Measurements from ENCODE around the gene CLTRN.
A peak's percentile ranks its signal among the peaks of the same experiment; 100 is the strongest.
"Not testable (repeated sequence)": the region's sequence is repeated elsewhere in the genome, so short reads cannot be mapped to it uniquely, and the experiment has no call there.

CLTRN gene

GRCh38 chrX:15664487-15665444, at the start of gene CLTRN:
Gene CLTRN (minus strand): TSS chrX:15664805. CDS start chrX:15664775, 30 bp downstream.
- DNase-seq: no peak

- DNase-seq: not testable (repeated sequence)
These were observed 39.7 kb upstream of the CLTRN start for GRCh38 chrX:15704273-15704672.

GRCh38 chrX:15703809-15704208, 39.2 kb upstream of the CLTRN start:
- not testable (repeated sequence) for DNase-seq

- DNase-seq: no peak
These were observed 38.1 kb upstream of the CLTRN start for GRCh38 chrX:15702488-15703371.

GRCh38 chrX:15696516-15696915, 31.9 kb upstream of the CLTRN start:
- DNase-seq: no peak

GRCh38 chrX:15694941-15695451, 30.4 kb upstream of the CLTRN start:
- DNase-seq: no peak

GRCh38 chrX:15686818-15687685, 22.4 kb upstream of the CLTRN start:
- peak; percentile 1 to 5 (median 4) for DNase-seq

- no peak for DNase-seq
These were observed 18.6 kb upstream of the CLTRN start for GRCh38 chrX:15683193-15683592.

- no peak for DNase-seq
These were observed 16.8 kb upstream of the CLTRN start for GRCh38 chrX:15681433-15681832.

- no peak for DNase-seq
These were observed 15.8 kb upstream of the CLTRN start for GRCh38 chrX:15680401-15680800.

GRCh38 chrX:15679246-15679645, 14.6 kb upstream of the CLTRN start:
- DNase-seq: no peak

GRCh38 chrX:15678339-15678738, 13.7 kb upstream of the CLTRN start:
- no peak for DNase-seq

- DNase-seq: no peak
These were observed 12.3 kb upstream of the CLTRN start for GRCh38 chrX:15676886-15677285.

GRCh38 chrX:15675490-15675921, 10.9 kb upstream of the CLTRN start:
- peak; percentile 58 to 67 (median 62) for DNase-seq

GRCh38 chrX:15674841-15675489, 10.4 kb upstream of the CLTRN start:
- peak; percentile 71 to 74 (median 72) for DNase-seq

- DNase-seq: no peak
These were observed 9.9 kb upstream of the CLTRN start for GRCh38 chrX:15674514-15674840.

- DNase-seq: no peak
These were observed 9.4 kb upstream of the CLTRN start for GRCh38 chrX:15673970-15674369.

GRCh38 chrX:15672881-15673280, 8.3 kb upstream of the CLTRN start:
- no peak for DNase-seq

GRCh38 chrX:15663439-15663838, 1.2 kb downstream of the CLTRN start:
- no peak for DNase-seq

- DNase-seq: not testable (repeated sequence)
These were observed 9.8 kb downstream of the CLTRN start for GRCh38 chrX:15654804-15655203.

- no peak for DNase-seq
These were observed 10.6 kb downstream of the CLTRN start for GRCh38 chrX:15653961-15654360.

- not testable (repeated sequence) for DNase-seq
These were observed 17.1 kb downstream of the CLTRN start for GRCh38 chrX:15647510-15647909.
